Adrenal gland (tissue), 5 donors: ENCODE results near the gene ATP8A2.
"Not testable (repeated sequence)": the region's sequence is repeated elsewhere in the genome, so short reads cannot be mapped to it uniquely, and the experiment has no call there.

Experiments
- CTCF ChIP-seq, 6 experiments: fragments of 450-650 bp in 4 of 6; fragments of 200-600 bp in 2 of 6; sonication (generic) in 1 of 6; IDR thresholded peaks; 1 replicate in 5 of 6; 2 replicates in 1 of 6; pipeline versions ENCODE4 v1.5.1 to v1.8.0; 2016 to 2021; ENCODE audit warnings: antibody characterized with exemption in 6 of 6, mild to moderate bottlenecking in 2 of 6, moderate library complexity in 1 of 6
- POLR2A ChIP-seq, 2 donors: fragments of 450-650 bp; IDR thresholded peaks; one replicate each; pipeline ENCODE4 v1.6.1; 2017; ENCODE audit warnings: antibody characterized with exemption in 2 of 2, mild to moderate bottlenecking in 2 of 2, moderate library complexity in 1 of 2
- donor health status: DM: no; HTN: no; CAD: no.

- TF ChIP-seq CTCF, POLR2A (IDR thresholded peaks at IDR 0.05): not testable (repeated sequence)
These were observed 141.3 kb downstream of the ATP8A2 start for GRCh38 chr13:25513060-25513459.
